MM.1S (cell line): ENCODE measurements around the gene PHACTR1.

ENCODE experiments used
- DNase-seq: peaks from one replicate; pipeline ENCODE4 v3.0.0-alpha.2; 2015
- H2AFZ ChIP-seq: fragments of 300-600 bp; sonication (generic); 2 replicates; pipeline ENCODE4 v1.6.0; 2016; ENCODE audit warnings: antibody characterized with exemption, low read length
- H3F3A ChIP-seq: fragments of 300-600 bp; sonication (generic); 2 replicates; pipeline ENCODE4 v1.6.1; 2016; ENCODE audit warnings: mild to moderate bottlenecking, antibody characterized with exemption, low read length, moderate library complexity, mixed read lengths; ENCODE audit not compliant: insufficient read depth
- H3K27ac ChIP-seq: fragments of 300-600 bp; sonication (generic); 2 replicates; pipeline ENCODE4 v1.5.1; 2016; ENCODE audit warnings: mild to moderate bottlenecking, low read length
- H3K27me3 ChIP-seq: fragments of 300-600 bp; sonication (generic); replicated peaks from 2 replicates; pipeline ENCODE4 v1.6.0; 2016; ENCODE audit warnings: low read length; ENCODE audit not compliant: insufficient read depth
- H3K36me3 ChIP-seq: fragments of 300-600 bp; sonication (generic); replicated peaks from 2 replicates; pipeline ENCODE4 v1.6.1; 2016; ENCODE audit warnings: mild to moderate bottlenecking, low read length, mixed read lengths; ENCODE audit not compliant: insufficient read depth
- H3K4me1 ChIP-seq: fragments of 300-600 bp; sonication (generic); 2 replicates; pipeline ENCODE4 v1.6.1; 2016; ENCODE audit warnings: low read length, mixed read lengths
- H3K4me2 ChIP-seq: fragments of 300-600 bp; sonication (generic); 2 replicates; pipeline ENCODE4 v1.6.0; 2016; ENCODE audit warnings: low read depth, low read length
- H3K4me3 ChIP-seq: fragments of 300-600 bp; sonication (generic); 2 replicates; pipeline ENCODE4 v1.5.1; 2016; ENCODE audit warnings: low read length, mixed read lengths
- H3K79me2 ChIP-seq: fragments of 300-600 bp; sonication (generic); 2 replicates; pipeline ENCODE4 v1.6.1; 2016; ENCODE audit warnings: mixed run types, low read length, mixed read lengths
- H3K9ac ChIP-seq: fragments of 300-600 bp; sonication (generic); 2 replicates; pipeline ENCODE4 v1.6.1; 2016; ENCODE audit warnings: low read length, mixed read lengths
- H3K9me2 ChIP-seq: fragments of 300-600 bp; sonication (generic); replicated peaks from 2 replicates; pipeline ENCODE4 v1.6.1; 2016; ENCODE audit warnings: mild to moderate bottlenecking, low read length, mixed read lengths; ENCODE audit not compliant: insufficient read depth
- H3K9me3 ChIP-seq: fragments of 300-600 bp; sonication (generic); replicated peaks from 2 replicates; pipeline ENCODE4 v1.6.1; 2016; ENCODE audit warnings: mild to moderate bottlenecking, low read length, mixed read lengths; ENCODE audit not compliant: insufficient read depth
- H4K20me1 ChIP-seq: fragments of 300-600 bp; sonication (generic); 2 replicates; pipeline ENCODE4 v1.6.1; 2016; ENCODE audit warnings: mild to moderate bottlenecking, low read length, moderate library complexity, mixed read lengths; ENCODE audit not compliant: insufficient read depth
- CTCF ChIP-seq: fragments of 300-600 bp; sonication (generic); IDR thresholded peaks from 2 replicates; pipeline ENCODE4 v1.5.1; 2016; ENCODE audit warnings: antibody characterized with exemption, low read length, mixed read lengths
- EZH2 ChIP-seq: fragments of 300-600 bp; sonication (generic); optimal IDR thresholded peaks from 2 replicates; pipeline ENCODE3; 2017; ENCODE audit warnings: low read depth, mild to moderate bottlenecking, antibody characterized with exemption, low read length, mixed read lengths
- EZH2phosphoT487 ChIP-seq: fragments of 300-600 bp; sonication (generic); IDR thresholded peaks from 2 replicates; pipeline ENCODE4 v1.6.1; 2018; ENCODE audit warnings: antibody characterized with exemption, low read length

PHACTR1 gene

GRCh38 chr6:12749531-12750379 is 33.2 kb downstream of the PHACTR1 start:
- no peaks in the 10 kb centered on the region for H3K36me3 ChIP-seq
- H3K27ac ChIP-seq = no peak overlapping the region
- no peaks in the 10 kb centered on the region for H3K27me3 ChIP-seq
- no peaks in the 10 kb centered on the region for H3K9me3 ChIP-seq
- no peak overlapping the region for H3K4me2 ChIP-seq
- no peaks in the 10 kb centered on the region for H3K79me2 ChIP-seq
- H3K4me1 ChIP-seq = no peaks in the 10 kb centered on the region
- no peak overlapping the region for H2AFZ ChIP-seq
- H3K4me3 ChIP-seq = no peak overlapping the region
- H3F3A ChIP-seq = no peaks in the 10 kb centered on the region
- H3K9ac ChIP-seq = no peak overlapping the region
- TF ChIP-seq CTCF = no peak
- no peak for TF ChIP-seq EZH2phosphoT487
- no peak for TF ChIP-seq EZH2
- no peaks in the 10 kb centered on the region for H3K9me2 ChIP-seq
- H4K20me1 ChIP-seq = no peaks in the 10 kb centered on the region
- no peak for DNase-seq

- Histone ChIP-seq H3K27ac (no peak overlapping the region), H3K9ac (no peak overlapping the region)
These were observed 33.8 kb downstream of the PHACTR1 start for GRCh38 chr6:12750416-12750815.

GRCh38 chr6:12751694-12752325 is 35.2 kb downstream of the PHACTR1 start:
- Histone ChIP-seq H3K36me3 (no peaks in the 10 kb centered on the region), H3K79me2 (no peaks in the 10 kb centered on the region), H3K9ac (no peak overlapping the region), H3K4me3 (no peak overlapping the region), H3K4me1 (no peaks in the 10 kb centered on the region), H2AFZ (no peak overlapping the region), H3K27ac (no peak overlapping the region), H3K27me3 (no peaks in the 10 kb centered on the region), H3K4me2 (no peak overlapping the region), H3F3A (no peaks in the 10 kb centered on the region), H4K20me1 (no peaks in the 10 kb centered on the region), H3K9me2 (no peaks in the 10 kb centered on the region), H3K9me3 (no peaks in the 10 kb centered on the region)
- TF ChIP-seq EZH2 (no peak), CTCF (no peak), EZH2phosphoT487 (no peak)
- peak; percentile 58 for DNase-seq

More at GRCh38 chr6:12750416-12750815, 33.8 kb downstream of the PHACTR1 start:
- no peaks in the 10 kb centered on the region for H3K9me2 ChIP-seq
- H3K9me3 ChIP-seq = no peaks in the 10 kb centered on the region
- no peaks in the 10 kb centered on the region for H3K4me1 ChIP-seq
- H3K79me2 ChIP-seq = no peaks in the 10 kb centered on the region
- no peaks in the 10 kb centered on the region for H3K36me3 ChIP-seq
- H3F3A ChIP-seq = no peaks in the 10 kb centered on the region
- TF ChIP-seq EZH2 = no peak
- no peak for TF ChIP-seq CTCF
- TF ChIP-seq EZH2phosphoT487 = no peak
- H2AFZ ChIP-seq = no peak overlapping the region
- no peaks in the 10 kb centered on the region for H3K27me3 ChIP-seq
- H4K20me1 ChIP-seq = no peaks in the 10 kb centered on the region
- H3K4me2 ChIP-seq = no peak overlapping the region
- H3K4me3 ChIP-seq = no peak overlapping the region
- DNase-seq = no peak
